Hepatocyte (in vitro differentiated cells): Measurements from ENCODE around the gene LRRC63.

Experiments used
- EZH2 ChIP-seq: fragments of 200-600 bp; sonication (generic); IDR thresholded peaks from 2 replicates; pipeline ENCODE4 v1.6.1; 2016; ENCODE audit warnings: antibody characterized with exemption, mild to moderate bottlenecking, borderline replicate concordance
- TF ChIP-seq, protein P1 (sequence below): fragments of 200-600 bp; sonication (generic); IDR thresholded peaks from 2 replicates; pipeline ENCODE4 v1.5.1; 2016; ENCODE audit warnings: antibody characterized with exemption, mild to moderate bottlenecking; ENCODE audit not compliant: poor library complexity

DNA sequence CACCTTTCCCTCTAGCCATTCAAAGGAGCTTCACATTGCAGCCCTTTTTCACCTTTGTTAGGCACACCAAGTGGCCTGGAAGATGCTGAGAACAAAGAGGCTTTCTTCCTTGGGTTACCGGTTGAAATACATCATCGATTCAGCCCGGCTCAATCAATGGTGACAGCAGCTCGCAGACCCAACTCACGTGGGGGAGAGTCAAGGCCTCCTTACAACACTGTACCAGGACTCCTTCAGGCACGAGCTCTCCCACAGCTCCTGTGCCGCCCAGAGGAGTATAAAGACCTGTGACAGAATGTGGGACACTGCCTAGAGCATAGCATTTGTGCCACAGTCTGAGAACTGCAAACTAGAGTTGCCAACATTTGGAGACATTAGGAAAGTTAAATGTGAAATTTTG lies 3.9 kb upstream of the LRRC63 start:
- TF ChIP-seq, protein P1, sequence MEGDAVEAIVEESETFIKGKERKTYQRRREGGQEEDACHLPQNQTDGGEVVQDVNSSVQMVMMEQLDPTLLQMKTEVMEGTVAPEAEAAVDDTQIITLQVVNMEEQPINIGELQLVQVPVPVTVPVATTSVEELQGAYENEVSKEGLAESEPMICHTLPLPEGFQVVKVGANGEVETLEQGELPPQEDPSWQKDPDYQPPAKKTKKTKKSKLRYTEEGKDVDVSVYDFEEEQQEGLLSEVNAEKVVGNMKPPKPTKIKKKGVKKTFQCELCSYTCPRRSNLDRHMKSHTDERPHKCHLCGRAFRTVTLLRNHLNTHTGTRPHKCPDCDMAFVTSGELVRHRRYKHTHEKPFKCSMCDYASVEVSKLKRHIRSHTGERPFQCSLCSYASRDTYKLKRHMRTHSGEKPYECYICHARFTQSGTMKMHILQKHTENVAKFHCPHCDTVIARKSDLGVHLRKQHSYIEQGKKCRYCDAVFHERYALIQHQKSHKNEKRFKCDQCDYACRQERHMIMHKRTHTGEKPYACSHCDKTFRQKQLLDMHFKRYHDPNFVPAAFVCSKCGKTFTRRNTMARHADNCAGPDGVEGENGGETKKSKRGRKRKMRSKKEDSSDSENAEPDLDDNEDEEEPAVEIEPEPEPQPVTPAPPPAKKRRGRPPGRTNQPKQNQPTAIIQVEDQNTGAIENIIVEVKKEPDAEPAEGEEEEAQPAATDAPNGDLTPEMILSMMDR, result no peak
- TF ChIP-seq EZH2, result no peak
